Measurements from ENCODE around the gene PRR35. TPM values are rescaled to one million over a fixed set of nuclear protein-coding genes. Genes with fewer than 3 reads are reported as not detected.

Gene PRR35
- 0.10 TPM for total RNA-seq

GRCh38 chr16:560204-560700 lies at the start of gene PRR35:
PRR35 (plus strand) TSS chr16:560394; CDS start chr16:563295, 2,901 bp downstream.
- Histone ChIP-seq H3K4me1 (ENCODE audit: insufficient read depth, low read length) (no peaks in the 10 kb centered on the region), H3K9me3 (ENCODE audit: low read depth, low read length) (no peaks in the 10 kb centered on the region), H3K4me3 (ENCODE audit: low read length) (no peak within 1 kb of the TSS), H3K27me3 (ENCODE audit: insufficient read depth, low read length) (peaks cover 3% of the 10 kb centered on the region)

GRCh38 chr16:512802-513201 lies 47.4 kb upstream of the PRR35 start:
- Histone ChIP-seq H3K4me1 (ENCODE audit: insufficient read depth, low read length) (no peaks in the 10 kb centered on the region), H3K4me3 (ENCODE audit: low read length) (no peak overlapping the region), H3K27me3 (ENCODE audit: insufficient read depth, low read length) (no peaks in the 10 kb centered on the region), H3K9me3 (ENCODE audit: low read depth, low read length) (no peaks in the 10 kb centered on the region)

- Histone ChIP-seq H3K9me3 (ENCODE audit: low read depth, low read length) (no peaks in the 10 kb centered on the region), H3K4me1 (ENCODE audit: insufficient read depth, low read length) (no peaks in the 10 kb centered on the region), H3K27me3 (ENCODE audit: insufficient read depth, low read length) (no peaks in the 10 kb centered on the region), H3K4me3 (ENCODE audit: low read length) (no peak overlapping the region)
Observed at GRCh38 chr16:513950-514349, 46.2 kb upstream of the PRR35 start.

- Histone ChIP-seq H3K4me1 (ENCODE audit: insufficient read depth, low read length) (no peaks in the 10 kb centered on the region), H3K9me3 (ENCODE audit: low read depth, low read length) (no peaks in the 10 kb centered on the region), H3K4me3 (ENCODE audit: low read length) (no peak overlapping the region), H3K27me3 (ENCODE audit: insufficient read depth, low read length) (no peaks in the 10 kb centered on the region)
Observed at GRCh38 chr16:515175-515938, 44.8 kb upstream of the PRR35 start.

GRCh38 chr16:515939-516226 lies 44.3 kb upstream of the PRR35 start:
- Histone ChIP-seq H3K4me1 (ENCODE audit: insufficient read depth, low read length) (no peaks in the 10 kb centered on the region), H3K9me3 (ENCODE audit: low read depth, low read length) (no peaks in the 10 kb centered on the region), H3K27me3 (ENCODE audit: insufficient read depth, low read length) (no peaks in the 10 kb centered on the region), H3K4me3 (ENCODE audit: low read length) (no peak overlapping the region)

GRCh38 chr16:516301-516700 lies 43.9 kb upstream of the PRR35 start:
- H3K4me3 ChIP-seq (ENCODE audit: low read length): no peak overlapping the region
- no peaks in the 10 kb centered on the region for H3K9me3 ChIP-seq (ENCODE audit: low read depth, low read length)
- H3K27me3 ChIP-seq (ENCODE audit: insufficient read depth, low read length): no peaks in the 10 kb centered on the region
- no peaks in the 10 kb centered on the region for H3K4me1 ChIP-seq (ENCODE audit: insufficient read depth, low read length)

- H3K9me3 ChIP-seq (ENCODE audit: low read depth, low read length): no peaks in the 10 kb centered on the region
Observed at GRCh38 chr16:518858-519257, 41.3 kb upstream of the PRR35 start.

GRCh38 chr16:519425-519824 lies 40.8 kb upstream of the PRR35 start:
- H3K9me3 ChIP-seq (ENCODE audit: low read depth, low read length): no peaks in the 10 kb centered on the region
- H3K27me3 ChIP-seq (ENCODE audit: insufficient read depth, low read length): no peaks in the 10 kb centered on the region
- no peaks in the 10 kb centered on the region for H3K4me1 ChIP-seq (ENCODE audit: insufficient read depth, low read length)
- H3K4me3 ChIP-seq (ENCODE audit: low read length): no peak overlapping the region

More at GRCh38 chr16:518858-519257, 41.3 kb upstream of the PRR35 start:
- H3K4me1 ChIP-seq (ENCODE audit: insufficient read depth, low read length): no peaks in the 10 kb centered on the region
- H3K4me3 ChIP-seq (ENCODE audit: low read length): no peak overlapping the region
- H3K27me3 ChIP-seq (ENCODE audit: insufficient read depth, low read length): no peaks in the 10 kb centered on the region

- no peaks in the 10 kb centered on the region for H3K9me3 ChIP-seq (ENCODE audit: low read depth, low read length)
- H3K4me3 ChIP-seq (ENCODE audit: low read length): no peak overlapping the region
- no peaks in the 10 kb centered on the region for H3K4me1 ChIP-seq (ENCODE audit: insufficient read depth, low read length)
- H3K27me3 ChIP-seq (ENCODE audit: insufficient read depth, low read length): no peaks in the 10 kb centered on the region
Observed at GRCh38 chr16:519841-520687, 40.1 kb upstream of the PRR35 start.

GRCh38 chr16:520847-521246 lies 39.3 kb upstream of the PRR35 start:
- Histone ChIP-seq H3K9me3 (ENCODE audit: low read depth, low read length) (no peaks in the 10 kb centered on the region), H3K4me1 (ENCODE audit: insufficient read depth, low read length) (peaks cover 5% of the 10 kb centered on the region), H3K27me3 (ENCODE audit: insufficient read depth, low read length) (no peaks in the 10 kb centered on the region), H3K4me3 (ENCODE audit: low read length) (no peak overlapping the region)

GRCh38 chr16:521381-522210 lies 38.6 kb upstream of the PRR35 start:
- Histone ChIP-seq H3K4me1 (ENCODE audit: insufficient read depth, low read length) (peaks cover 12% of the 10 kb centered on the region), H3K9me3 (ENCODE audit: low read depth, low read length) (no peaks in the 10 kb centered on the region)

GRCh38 chr16:522320-523096 lies 37.7 kb upstream of the PRR35 start:
- Histone ChIP-seq H3K27me3 (ENCODE audit: insufficient read depth, low read length) (no peaks in the 10 kb centered on the region), H3K9me3 (ENCODE audit: low read depth, low read length) (no peaks in the 10 kb centered on the region), H3K4me3 (ENCODE audit: low read length) (no peak overlapping the region), H3K4me1 (ENCODE audit: insufficient read depth, low read length) (peaks cover 17% of the 10 kb centered on the region)

More at GRCh38 chr16:521381-522210, 38.6 kb upstream of the PRR35 start:
- Histone ChIP-seq H3K27me3 (ENCODE audit: insufficient read depth, low read length) (no peaks in the 10 kb centered on the region), H3K4me3 (ENCODE audit: low read length) (no peak overlapping the region)

GRCh38 chr16:523097-523741 lies 37.0 kb upstream of the PRR35 start:
- Histone ChIP-seq H3K9me3 (ENCODE audit: low read depth, low read length) (no peaks in the 10 kb centered on the region), H3K27me3 (ENCODE audit: insufficient read depth, low read length) (no peaks in the 10 kb centered on the region), H3K4me3 (ENCODE audit: low read length) (no peak overlapping the region), H3K4me1 (ENCODE audit: insufficient read depth, low read length) (peaks cover 17% of the 10 kb centered on the region)
